ENCODE measurements around the gene CNOT8. TPM values are rescaled to one million over a fixed set of nuclear protein-coding genes. Genes with fewer than 3 reads are reported as not detected.
A peak's percentile ranks its signal among the peaks of the same experiment; 100 is the strongest.

CNOT8 gene
- total RNA-seq, 1 experiment from 2014 or later: 45.9 TPM

- ChIA-PET POLR2A (no interaction called here), CTCF (interaction anchor here (0.7 kb wide), 1 partner anchor 15 kb away, joined by 3 read pairs; no protein-coding TSS in a partner anchor)
- Histone ChIP-seq H3K27ac (ENCODE audit: low read length) (no peak overlapping the region), H3K4me3 (ENCODE audit: low read depth in 2 of 2, low read length in 2 of 2) (no peak overlapping the region), H3K27me3 (ENCODE audit: control insufficient read depth, insufficient read depth, low read length) (no peaks in the 10 kb centered on the region), H3K36me3 (ENCODE audit: control insufficient read depth, insufficient read depth, low read length) (no peaks in the 10 kb centered on the region), H3K9me3 (ENCODE audit: control insufficient read depth, insufficient read depth, low read depth, low read length) (no peaks in the 10 kb centered on the region), H3K4me1 (ENCODE audit: control insufficient read depth, insufficient read depth, low read length) (no peaks in the 10 kb centered on the region)
- in situ Hi-C loops (cut with HindIII; ENCODE audit: low pct_unique_long_range_greater_than_20kb, low sequenced_read_pairs): no loop called here
- BruUV-seq (replicated peaks): no TSS peak
- no peak for TF ChIP-seq POLR2AphosphoS5 (IDR thresholded peaks at IDR 0.05; ENCODE audit: low read depth, low read length)
- TF ChIP-seq, protein P1, sequence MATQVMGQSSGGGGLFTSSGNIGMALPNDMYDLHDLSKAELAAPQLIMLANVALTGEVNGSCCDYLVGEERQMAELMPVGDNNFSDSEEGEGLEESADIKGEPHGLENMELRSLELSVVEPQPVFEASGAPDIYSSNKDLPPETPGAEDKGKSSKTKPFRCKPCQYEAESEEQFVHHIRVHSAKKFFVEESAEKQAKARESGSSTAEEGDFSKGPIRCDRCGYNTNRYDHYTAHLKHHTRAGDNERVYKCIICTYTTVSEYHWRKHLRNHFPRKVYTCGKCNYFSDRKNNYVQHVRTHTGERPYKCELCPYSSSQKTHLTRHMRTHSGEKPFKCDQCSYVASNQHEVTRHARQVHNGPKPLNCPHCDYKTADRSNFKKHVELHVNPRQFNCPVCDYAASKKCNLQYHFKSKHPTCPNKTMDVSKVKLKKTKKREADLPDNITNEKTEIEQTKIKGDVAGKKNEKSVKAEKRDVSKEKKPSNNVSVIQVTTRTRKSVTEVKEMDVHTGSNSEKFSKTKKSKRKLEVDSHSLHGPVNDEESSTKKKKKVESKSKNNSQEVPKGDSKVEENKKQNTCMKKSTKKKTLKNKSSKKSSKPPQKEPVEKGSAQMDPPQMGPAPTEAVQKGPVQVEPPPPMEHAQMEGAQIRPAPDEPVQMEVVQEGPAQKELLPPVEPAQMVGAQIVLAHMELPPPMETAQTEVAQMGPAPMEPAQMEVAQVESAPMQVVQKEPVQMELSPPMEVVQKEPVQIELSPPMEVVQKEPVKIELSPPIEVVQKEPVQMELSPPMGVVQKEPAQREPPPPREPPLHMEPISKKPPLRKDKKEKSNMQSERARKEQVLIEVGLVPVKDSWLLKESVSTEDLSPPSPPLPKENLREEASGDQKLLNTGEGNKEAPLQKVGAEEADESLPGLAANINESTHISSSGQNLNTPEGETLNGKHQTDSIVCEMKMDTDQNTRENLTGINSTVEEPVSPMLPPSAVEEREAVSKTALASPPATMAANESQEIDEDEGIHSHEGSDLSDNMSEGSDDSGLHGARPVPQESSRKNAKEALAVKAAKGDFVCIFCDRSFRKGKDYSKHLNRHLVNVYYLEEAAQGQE (IDR thresholded peaks at IDR 0.05; ENCODE audit: insufficient read depth in 1 of 2, low read depth in 2 of 2, low read length in 1 of 2): no peak
- no peak for TF ChIP-seq TCF7L2 (IDR thresholded peaks at IDR 0.05; ENCODE audit: low read depth, low read length)
- no peak for TF ChIP-seq SIN3A (IDR thresholded peaks at IDR 0.05; ENCODE audit: borderline replicate concordance, insufficient read depth, low read depth, low read length)
- TF ChIP-seq, protein P2, sequence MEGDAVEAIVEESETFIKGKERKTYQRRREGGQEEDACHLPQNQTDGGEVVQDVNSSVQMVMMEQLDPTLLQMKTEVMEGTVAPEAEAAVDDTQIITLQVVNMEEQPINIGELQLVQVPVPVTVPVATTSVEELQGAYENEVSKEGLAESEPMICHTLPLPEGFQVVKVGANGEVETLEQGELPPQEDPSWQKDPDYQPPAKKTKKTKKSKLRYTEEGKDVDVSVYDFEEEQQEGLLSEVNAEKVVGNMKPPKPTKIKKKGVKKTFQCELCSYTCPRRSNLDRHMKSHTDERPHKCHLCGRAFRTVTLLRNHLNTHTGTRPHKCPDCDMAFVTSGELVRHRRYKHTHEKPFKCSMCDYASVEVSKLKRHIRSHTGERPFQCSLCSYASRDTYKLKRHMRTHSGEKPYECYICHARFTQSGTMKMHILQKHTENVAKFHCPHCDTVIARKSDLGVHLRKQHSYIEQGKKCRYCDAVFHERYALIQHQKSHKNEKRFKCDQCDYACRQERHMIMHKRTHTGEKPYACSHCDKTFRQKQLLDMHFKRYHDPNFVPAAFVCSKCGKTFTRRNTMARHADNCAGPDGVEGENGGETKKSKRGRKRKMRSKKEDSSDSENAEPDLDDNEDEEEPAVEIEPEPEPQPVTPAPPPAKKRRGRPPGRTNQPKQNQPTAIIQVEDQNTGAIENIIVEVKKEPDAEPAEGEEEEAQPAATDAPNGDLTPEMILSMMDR (IDR thresholded peaks at IDR 0.05): no peak
- DNase-seq (ENCODE audit: low read depth, low spot score) (no peak), ATAC-seq (peak; percentile 64; the same call in 1 of the 2 replicates)
- intact Hi-C loops (cut with micrococcal nuclease; ENCODE audit: unreplicated experiment): no loop called here
These were observed 13.6 kb upstream of the CNOT8 start for GRCh38 chr5:154844809-154845208.

DNA sequence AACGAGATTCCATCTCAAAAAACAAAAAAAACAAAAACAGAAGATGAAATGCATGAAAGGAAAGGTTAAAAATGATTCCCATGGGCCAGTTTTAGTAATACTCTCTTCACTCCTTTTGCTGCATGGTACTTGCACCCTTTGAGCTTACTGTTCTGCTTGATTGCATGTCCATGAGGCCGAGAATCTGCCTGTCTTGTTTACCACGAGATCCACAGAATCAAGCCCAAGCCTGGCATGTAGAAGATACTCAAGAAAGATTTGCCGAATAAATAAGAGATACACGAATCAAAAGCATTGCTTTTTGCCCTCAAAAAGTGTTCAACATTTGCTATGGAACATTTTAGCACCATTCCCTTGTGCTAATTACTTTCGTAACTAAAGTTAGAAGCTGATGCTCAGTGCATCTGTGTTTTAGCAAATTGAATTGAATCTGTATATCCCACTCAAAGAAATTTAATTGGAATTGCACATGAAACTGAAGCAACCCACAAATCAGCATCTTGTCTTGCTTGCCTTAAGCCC is 9.1 kb upstream of the CNOT8 start:
- in situ Hi-C loops (cut with HindIII; ENCODE audit: low pct_unique_long_range_greater_than_20kb, low sequenced_read_pairs): no loop called here
- TF ChIP-seq, protein P1 (IDR thresholded peaks at IDR 0.05; ENCODE audit: insufficient read depth in 1 of 2, low read depth in 2 of 2, low read length in 1 of 2): no peak
- TF ChIP-seq POLR2AphosphoS5 (IDR thresholded peaks at IDR 0.05; ENCODE audit: low read depth, low read length) (no peak), TCF7L2 (IDR thresholded peaks at IDR 0.05; ENCODE audit: low read depth, low read length) (no peak), SIN3A (IDR thresholded peaks at IDR 0.05; ENCODE audit: borderline replicate concordance, insufficient read depth, low read depth, low read length) (no peak)
- TF ChIP-seq, protein P2 (IDR thresholded peaks at IDR 0.05): no peak
- Histone ChIP-seq H3K9me3 (ENCODE audit: control insufficient read depth, insufficient read depth, low read depth, low read length) (no peaks in the 10 kb centered on the region), H3K4me1 (ENCODE audit: control insufficient read depth, insufficient read depth, low read length) (no peaks in the 10 kb centered on the region), H3K27ac (ENCODE audit: low read length) (no peak overlapping the region), H3K27me3 (ENCODE audit: control insufficient read depth, insufficient read depth, low read length) (no peaks in the 10 kb centered on the region), H3K36me3 (ENCODE audit: control insufficient read depth, insufficient read depth, low read length) (no peaks in the 10 kb centered on the region), H3K4me3 (ENCODE audit: low read depth in 2 of 2, low read length in 2 of 2) (no peak overlapping the region)
- CTCF ChIA-PET: no interaction called here
- no TSS peak for BruUV-seq (replicated peaks)
- intact Hi-C loops (cut with micrococcal nuclease; ENCODE audit: unreplicated experiment): no loop called here
- ATAC-seq: no peak
- POLR2A ChIA-PET: no interaction called here
- no peak for DNase-seq (ENCODE audit: low read depth, low spot score)

All from Panc1 (cell line).